AG04450 (cell line): ENCODE measurements around the gene PSENEN. TPM values are rescaled to one million over a fixed set of nuclear protein-coding genes. Genes with fewer than 3 reads are reported as not detected.

Experiments used
- CTCF ChIA-PET: fragments of 300-600, 350-600 bp; formaldehyde crosslinking; extraction: SDS; loops from one replicate; lab custom pipeline; 2022; ENCODE audit warnings: antibody characterized with exemption, inconsistent platforms; lab: Charles Lee
- POLR2A ChIA-PET: fragments of 350-600 bp; formaldehyde crosslinking; extraction: SDS; loops from one replicate; lab custom pipeline; 2021; ENCODE audit warnings: antibody characterized with exemption, inconsistent platforms; lab: Yijun Ruan, JAX
- DNase-seq: peaks from one replicate; pipeline ENCODE4 v3.0.0-alpha.2; 2011; ENCODE audit warnings: low read depth, low spot score
- H3K27ac ChIP-seq: one replicate; pipeline ENCODE4 v1.5.1; 2012; ENCODE audit warnings: low read depth, low read length, control low read depth
- H3K27me3 ChIP-seq: one replicate; pipeline ENCODE4 v1.6.0; 2012; ENCODE audit warnings: low read length; ENCODE audit not compliant: control insufficient read depth, insufficient read depth
- H3K4me3 ChIP-seq: 2 replicates; pipeline ENCODE4 v1.5.1; 2011; ENCODE audit warnings: mild to moderate bottlenecking, low read depth, low read length, control low read depth
- H3K9me3 ChIP-seq: 2 replicates; pipeline ENCODE4 v1.5.1; 2012; ENCODE audit warnings: low read length; ENCODE audit not compliant: control insufficient read depth, insufficient read depth
- polyA plus RNA-seq: library from polyadenylated mRNA; depleted of rRNA; stranded (reverse); fragments of >200 nt; gene quantifications from 2 replicates; pipeline ENCODE4 v1.2.3, GENCODE V29; 2011
- TF ChIP-seq, protein P1 (sequence below): IDR thresholded peaks from 2 replicates; pipeline ENCODE4 v1.5.1; 2011; ENCODE audit warnings: low read depth, low read length, control low read depth, inconsistent platforms

Gene PSENEN
- polyA plus RNA-seq, 1 experiment: 41.0 TPM

DNA sequence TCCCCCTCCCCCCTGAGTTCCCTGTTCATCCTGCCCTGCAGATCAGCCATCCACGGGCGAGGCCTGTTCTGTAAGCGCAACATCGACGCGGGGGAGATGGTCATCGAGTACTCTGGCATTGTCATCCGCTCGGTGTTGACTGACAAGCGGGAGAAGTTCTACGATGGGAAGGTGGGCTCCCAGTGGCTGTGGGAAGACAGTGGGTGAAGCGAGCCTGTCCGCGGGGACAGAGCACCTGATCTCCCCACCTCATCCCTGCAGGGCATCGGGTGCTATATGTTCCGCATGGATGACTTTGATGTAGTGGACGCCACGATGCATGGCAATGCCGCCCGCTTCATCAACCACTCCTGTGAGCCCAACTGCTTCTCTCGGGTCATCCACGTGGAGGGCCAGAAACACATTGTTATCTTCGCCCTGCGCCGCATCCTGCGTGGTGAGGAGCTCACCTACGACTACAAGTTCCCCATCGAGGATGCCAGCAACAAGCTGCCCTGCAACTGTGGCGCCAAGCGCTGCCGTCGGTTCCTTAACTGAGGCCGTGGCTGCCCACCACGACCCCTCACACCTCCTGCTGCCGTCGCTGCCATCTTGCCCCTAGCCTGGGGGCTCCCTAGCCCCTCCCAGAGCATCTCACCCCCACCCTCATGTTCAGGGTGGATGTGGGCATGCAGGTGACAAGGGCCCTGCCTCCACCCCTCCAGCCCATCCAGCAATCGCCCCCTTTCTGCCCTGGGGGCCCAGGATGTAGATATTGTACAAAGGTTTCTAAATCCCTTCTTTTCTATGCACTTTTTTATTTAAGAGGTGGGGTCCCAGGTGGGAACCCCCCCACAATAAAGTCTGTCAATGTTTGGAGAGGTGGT, 7.2 kb upstream of the PSENEN start:
- H3K27me3 ChIP-seq: no peaks in the 10 kb centered on the region
- ChIA-PET CTCF (no interaction called here), POLR2A (interaction anchor here (0.7 kb wide), 1 partner anchor 10 kb away, joined by 3 read pairs; the partner anchor contains the start of gene LIN37)
- no peak for DNase-seq
- no peak overlapping the region for H3K4me3 ChIP-seq
- TF ChIP-seq, protein P1, sequence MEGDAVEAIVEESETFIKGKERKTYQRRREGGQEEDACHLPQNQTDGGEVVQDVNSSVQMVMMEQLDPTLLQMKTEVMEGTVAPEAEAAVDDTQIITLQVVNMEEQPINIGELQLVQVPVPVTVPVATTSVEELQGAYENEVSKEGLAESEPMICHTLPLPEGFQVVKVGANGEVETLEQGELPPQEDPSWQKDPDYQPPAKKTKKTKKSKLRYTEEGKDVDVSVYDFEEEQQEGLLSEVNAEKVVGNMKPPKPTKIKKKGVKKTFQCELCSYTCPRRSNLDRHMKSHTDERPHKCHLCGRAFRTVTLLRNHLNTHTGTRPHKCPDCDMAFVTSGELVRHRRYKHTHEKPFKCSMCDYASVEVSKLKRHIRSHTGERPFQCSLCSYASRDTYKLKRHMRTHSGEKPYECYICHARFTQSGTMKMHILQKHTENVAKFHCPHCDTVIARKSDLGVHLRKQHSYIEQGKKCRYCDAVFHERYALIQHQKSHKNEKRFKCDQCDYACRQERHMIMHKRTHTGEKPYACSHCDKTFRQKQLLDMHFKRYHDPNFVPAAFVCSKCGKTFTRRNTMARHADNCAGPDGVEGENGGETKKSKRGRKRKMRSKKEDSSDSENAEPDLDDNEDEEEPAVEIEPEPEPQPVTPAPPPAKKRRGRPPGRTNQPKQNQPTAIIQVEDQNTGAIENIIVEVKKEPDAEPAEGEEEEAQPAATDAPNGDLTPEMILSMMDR: no peak
- H3K27ac ChIP-seq: no peak overlapping the region
- no peaks in the 10 kb centered on the region; the same call in 1 of the 2 replicates for H3K9me3 ChIP-seq

DNA sequence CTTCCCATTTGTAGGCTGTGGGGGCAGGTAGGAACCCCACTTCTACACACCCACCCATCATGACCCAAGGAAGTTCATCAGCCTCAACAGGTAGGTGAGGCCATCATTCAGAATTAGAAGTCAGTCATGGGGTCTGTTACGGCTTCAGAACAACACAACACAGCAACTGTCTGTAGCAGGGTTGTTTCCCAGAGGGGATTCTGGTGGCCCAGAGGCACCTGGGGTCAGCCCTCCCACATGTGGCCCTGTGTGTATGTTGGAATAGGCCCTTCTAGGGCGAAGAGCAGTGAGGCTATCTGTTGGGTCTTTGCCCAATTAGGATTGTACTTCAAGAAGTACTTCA, 6.6 kb upstream of the PSENEN start:
- ChIA-PET POLR2A (no interaction called here), CTCF (no interaction called here)
- H3K27ac ChIP-seq: no peak overlapping the region
- no peak overlapping the region for H3K4me3 ChIP-seq
- TF ChIP-seq, protein P1: no peak
- no peak for DNase-seq
- no peaks in the 10 kb centered on the region for H3K27me3 ChIP-seq
- no peaks in the 10 kb centered on the region; the same call in 1 of the 2 replicates for H3K9me3 ChIP-seq

DNA sequence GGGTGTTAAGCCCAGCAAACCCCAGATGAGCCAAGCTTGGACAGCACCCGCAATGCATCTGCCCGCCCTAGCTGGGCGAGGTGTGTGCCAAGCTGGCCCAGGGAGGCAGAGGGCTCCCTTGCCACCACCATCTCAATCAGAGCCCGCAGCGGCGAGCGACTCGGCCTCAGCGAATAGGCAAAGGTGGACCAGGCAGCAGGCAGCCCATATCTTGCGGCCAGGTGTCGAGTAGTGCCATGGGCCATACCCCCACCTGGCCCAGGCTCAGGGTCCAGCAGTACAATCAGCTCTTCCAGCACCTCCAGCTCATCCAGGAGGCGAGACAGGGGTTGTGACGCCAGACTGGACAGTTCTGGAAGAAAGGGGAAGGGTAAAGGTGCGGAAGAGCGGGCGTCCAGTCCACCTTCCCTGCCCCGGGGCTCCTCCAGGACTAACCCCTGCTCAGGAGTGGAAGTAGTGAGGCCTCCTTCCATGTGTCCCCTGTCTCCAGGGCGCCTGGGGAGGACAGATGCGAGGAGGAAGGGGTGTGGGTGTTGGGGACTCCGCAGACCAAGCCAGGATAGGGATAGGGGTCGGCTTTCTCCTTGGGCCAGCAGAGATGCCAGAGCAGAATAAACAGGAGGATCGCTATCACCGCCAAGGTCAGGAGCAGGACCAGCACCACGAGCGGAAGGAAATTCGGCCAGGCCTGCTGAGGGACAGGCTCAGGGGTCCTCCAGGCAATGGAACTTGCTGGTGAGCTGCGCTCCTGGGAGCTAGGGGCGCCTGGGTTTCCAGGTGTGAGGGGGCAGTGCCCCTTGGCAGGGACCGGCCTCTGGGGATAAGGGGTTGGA, 6.0 kb upstream of the PSENEN start:
- H3K4me3 ChIP-seq: peak overlapping the region; percentile 65
- TF ChIP-seq, protein P1: no peak
- H3K27me3 ChIP-seq: no peaks in the 10 kb centered on the region
- DNase-seq: no peak
- ChIA-PET POLR2A (interaction anchor here (0.5 to 1.9 kb wide), 6 partner anchors 7 to 91 kb away, joined by 3 to 16 read pairs (median 6); partner anchors contain the start of genes COX6B1, HSPB6 and LIN37), CTCF (no interaction called here)
- H3K9me3 ChIP-seq: no peaks in the 10 kb centered on the region; the same call in 1 of the 2 replicates
- no peak overlapping the region for H3K27ac ChIP-seq

DNA sequence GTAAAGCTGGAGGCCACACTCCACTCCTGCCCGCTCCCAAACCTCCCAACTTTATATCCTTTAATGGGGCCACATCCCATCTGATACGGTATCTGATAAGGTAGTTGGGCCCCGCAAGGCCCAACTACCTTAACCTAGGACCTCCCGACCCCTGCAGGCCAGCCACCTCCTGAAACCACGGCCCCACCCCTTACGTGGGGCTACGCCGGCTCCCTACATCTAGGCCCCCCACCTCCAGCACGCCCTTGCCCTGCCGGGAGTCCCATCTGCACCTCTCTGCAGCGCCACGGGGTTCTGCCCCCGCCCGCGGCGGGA, 5.4 kb upstream of the PSENEN start:
- POLR2A ChIA-PET: interaction anchor here (0.5 to 1.9 kb wide), 7 partner anchors 8 to 92 kb away, joined by 3 to 16 read pairs (median 5); partner anchors contain the start of genes COX6B1, HSPB6 and LIN37
- CTCF ChIA-PET: interaction anchor here (0.9 to 1.0 kb wide), 2 partner anchors 80 to 191 kb away, joined by 4 read pairs; no protein-coding TSS in a partner anchor

More for the DNA sequence above, 5.4 kb upstream of the PSENEN start:
- no peak for DNase-seq
- Histone ChIP-seq H3K9me3 (no peaks in the 10 kb centered on the region; the same call in 1 of the 2 replicates), H3K27me3 (no peaks in the 10 kb centered on the region), H3K4me3 (peak overlapping the region; percentile 65), H3K27ac (peak overlapping the region; percentile 78)
- TF ChIP-seq, protein P1: no peak
